CD4-positive, alpha-beta T cell treated with Interleukin-6 at 100 ng/mL for 8 hours (primary cell): ENCODE data around the gene GASK1B.

Experiments
- DNase-seq: peaks from one replicate; pipeline ENCODE4 v3.0.0-alpha.2; 2020; ENCODE audit warnings: mixed read lengths, low spot score

GASK1B gene

DNA sequence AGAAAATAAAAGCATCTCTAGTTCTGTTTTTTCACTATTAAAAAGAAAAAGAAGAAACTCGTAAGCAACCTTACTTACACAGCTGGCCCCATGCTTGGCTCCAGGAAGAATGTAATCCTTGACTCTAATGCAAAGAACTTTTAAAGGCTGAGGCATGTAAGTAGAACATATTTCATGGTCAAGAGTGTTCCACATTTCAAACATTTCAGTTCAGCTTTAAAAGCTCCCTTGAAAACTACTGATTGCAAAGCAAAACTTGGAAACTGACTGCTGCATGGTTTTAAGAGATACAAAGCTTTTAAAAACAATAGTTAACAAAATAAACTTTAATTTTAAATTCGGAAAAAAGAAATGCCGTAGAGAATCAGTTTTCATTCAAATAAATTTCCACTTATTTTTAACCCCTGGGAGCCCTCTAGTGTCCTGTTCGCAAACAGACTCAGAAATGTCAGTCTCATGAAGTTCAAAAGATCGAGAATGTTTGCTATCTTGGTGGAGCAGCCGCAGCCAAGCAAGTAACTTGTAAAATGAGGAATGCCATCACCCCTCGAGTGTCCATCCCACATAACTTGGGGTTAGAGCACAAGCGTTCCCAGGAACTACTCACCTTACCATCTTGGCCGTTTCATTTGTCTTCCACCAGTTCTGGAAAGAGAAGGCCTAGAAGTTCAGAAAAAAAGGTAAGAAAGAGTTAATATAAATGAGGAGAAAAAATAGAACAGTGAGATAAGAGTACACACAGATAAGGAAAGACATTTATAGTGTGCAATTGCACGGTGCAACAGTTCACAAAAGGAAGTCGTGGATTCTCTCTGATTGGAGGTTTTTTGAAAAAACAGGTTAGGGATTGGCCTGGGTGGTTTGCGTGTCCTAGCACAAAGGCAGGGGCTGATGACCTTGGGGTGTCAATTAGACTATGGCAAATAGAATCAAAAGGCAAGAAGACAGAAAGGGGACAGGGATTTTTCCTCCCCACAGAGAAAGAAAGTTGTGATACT is at the start of gene GASK1B:
Gene GASK1B (minus strand): TSS at position 765 of the 998 bp plus-strand sequence. CDS start 1,650 bp downstream, outside the sequence.
- DNase-seq = no peak

DNA sequence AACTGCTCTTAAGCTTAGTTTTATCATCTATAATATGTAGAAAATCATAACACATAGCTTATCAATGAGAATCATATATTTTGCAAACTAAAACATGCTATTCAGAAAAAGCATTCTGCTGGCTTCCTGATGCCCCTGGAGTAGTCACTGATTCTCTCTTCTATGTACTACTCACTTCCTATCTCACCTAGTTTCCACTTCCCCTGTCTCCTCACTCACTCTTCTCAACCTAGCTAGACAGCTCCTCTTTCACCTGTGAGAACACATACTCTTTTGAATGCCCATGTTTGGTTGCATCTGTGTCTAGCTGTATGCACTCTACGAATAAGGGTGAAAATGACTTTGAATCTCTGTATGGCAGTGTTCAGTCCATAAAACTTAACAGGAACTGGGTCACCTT is 46.8 kb upstream of the GASK1B start:
- DNase-seq = no peak

DNA sequence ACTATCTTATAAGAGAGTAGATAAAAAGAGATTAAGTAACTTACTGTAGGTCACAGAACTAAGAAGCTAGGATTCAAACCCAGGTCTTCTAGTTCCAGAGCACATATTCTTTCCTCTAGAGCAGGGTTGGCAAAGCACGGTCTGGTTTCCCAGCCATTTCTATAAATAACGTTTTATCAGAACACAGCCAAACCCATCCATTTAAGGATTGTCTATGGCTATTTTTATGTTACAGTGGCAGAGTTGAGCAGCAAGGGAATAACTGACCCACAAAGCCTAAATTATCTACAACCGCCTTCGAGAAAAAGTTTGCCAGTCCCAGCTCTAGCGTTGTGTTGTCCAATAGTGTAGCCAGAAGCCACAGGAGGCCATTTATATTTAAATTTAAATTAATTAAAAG is 44.9 kb upstream of the GASK1B start:
- no peak for DNase-seq

DNA sequence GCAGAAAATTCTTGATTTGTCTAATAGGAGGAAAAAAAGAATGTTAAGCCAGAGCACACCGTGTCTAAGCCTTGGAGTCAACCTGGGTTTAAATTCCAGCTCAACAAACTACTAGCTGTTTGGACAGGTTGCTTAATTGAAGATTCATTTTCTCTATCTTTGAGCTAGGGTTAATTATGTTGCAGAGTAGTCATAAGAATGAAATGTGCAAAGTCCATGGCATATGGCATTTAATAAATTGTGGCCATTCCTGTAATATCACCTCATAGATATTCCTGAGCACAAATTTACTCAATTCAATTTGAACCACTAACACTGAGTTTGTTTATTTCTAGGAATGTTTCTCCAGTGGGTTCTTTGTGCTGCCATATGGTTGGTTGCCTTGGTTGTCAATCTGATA is 42.0 kb upstream of the GASK1B start:
- no peak for DNase-seq

DNA sequence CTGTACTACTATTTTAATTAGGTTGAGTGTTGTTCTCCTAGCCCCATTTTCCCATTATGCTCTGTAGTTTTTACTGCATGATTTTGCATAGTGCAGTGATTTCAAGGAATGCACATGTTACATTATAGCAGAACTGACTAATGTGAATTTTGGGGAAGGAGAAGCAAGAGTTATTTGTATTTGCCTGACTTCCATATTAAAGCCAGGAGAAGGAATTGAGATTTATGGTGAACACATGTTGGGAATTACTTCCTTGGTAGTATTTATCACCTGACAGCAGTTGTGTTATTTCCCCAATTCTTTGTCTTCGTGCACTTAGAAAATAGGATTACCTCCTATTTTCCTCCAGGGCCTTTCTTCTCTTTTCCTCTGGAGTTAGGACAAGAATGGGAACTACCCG is 40.6 kb upstream of the GASK1B start:
- DNase-seq = no peak

DNA sequence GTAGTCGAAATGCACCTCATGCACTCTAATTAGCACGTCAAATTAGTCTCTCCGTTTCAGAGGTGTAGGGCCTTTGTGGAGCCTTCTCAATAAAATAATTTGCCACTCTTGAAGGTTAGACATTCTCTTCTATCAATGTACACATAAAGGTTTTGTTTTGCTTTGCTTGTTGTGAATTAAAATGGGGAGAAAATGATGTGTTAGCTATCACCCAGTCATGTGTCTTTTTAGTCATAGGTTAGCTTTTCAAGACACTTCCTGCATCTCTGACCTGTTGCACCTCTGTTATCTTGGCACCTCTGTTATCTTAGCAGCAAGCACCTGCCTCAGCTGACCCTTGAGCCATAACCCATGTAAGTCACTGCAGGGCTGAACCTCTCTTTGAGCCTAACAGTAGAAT is 38.4 kb upstream of the GASK1B start:
- DNase-seq = no peak

DNA sequence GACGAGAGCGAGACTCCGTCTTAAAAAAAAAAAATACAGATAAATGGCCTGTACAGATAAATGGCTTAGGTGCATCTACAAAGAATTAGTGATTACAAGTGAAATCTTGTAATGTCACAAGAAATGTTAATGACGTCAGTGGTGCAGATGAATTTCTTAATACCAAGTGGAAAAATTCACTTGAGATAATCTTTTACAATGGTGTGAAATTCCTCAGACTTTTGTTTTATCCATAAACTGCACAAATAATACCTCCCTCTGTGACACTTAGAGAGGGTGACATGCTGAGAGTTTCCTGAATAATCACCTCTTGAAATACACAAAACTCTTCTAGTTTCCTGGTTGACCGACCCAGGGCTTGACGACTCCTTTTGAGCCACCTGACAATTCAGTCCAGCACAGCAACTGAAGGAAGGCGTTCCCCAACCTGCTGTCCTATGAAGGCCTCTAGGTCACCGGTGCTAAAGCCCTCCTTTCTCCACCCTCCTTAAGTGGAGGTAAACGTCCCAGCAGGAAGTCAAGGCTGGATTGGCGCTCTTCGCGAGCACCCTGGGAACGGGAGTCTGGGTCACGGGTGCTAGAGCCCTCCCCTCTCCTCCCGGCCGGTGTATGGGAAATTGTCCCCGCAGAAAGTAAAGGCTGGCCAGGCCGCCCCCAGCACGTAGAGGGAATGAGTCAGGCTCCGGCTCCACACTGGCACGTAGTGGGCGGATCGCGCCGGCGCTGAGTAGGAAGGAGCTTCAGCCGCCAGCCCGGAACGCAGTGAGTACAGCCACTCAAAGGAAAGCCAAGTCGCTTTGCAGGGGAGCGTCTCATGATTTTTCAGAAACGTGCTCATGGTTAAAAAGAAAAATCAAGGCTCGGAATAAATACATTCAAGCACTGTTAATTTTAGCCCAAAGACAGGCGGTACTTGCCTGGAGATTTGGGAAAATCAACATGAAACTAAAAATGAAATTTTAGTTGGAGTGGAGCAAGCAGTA is 37.3 kb upstream of the GASK1B start, which contains the start of gene TMEM144:
Gene TMEM144 (plus strand): TSS at position 662 of the 983 bp plus-strand sequence. CDS start 2,182 bp downstream, outside the sequence.
- no peak for DNase-seq

DNA sequence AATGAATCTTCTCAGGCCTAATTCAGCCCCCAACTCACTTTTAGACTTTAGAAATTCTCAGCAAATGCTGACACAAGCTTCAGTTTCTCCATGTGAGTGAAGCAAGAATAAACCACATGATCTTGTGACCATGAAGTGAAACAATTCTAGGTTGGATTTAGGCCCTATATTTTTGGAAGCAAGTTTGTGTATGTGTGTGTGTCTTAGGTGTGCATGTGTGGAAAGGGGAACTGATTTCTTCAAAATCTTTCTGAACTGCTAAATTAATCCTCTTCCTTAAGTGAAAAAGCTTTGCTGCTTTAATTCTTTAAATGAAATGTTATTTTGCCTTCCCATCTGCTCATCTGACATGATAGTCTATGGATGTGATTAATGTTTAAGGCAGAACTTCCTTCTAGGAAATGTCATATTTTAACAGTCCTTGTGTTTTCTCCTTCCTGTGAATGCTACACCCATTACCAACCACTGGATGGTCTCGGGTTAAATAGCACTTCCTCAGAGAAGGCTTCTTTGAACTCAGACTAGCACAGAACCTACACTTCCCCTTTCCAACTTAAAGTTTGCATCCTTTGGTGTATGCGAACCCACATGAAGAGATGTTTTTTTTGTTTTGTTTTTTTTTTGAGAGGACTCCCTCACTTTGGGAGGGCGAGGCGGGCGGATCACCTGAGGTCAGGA is 36.3 kb upstream of the GASK1B start:
- DNase-seq = no peak

DNA sequence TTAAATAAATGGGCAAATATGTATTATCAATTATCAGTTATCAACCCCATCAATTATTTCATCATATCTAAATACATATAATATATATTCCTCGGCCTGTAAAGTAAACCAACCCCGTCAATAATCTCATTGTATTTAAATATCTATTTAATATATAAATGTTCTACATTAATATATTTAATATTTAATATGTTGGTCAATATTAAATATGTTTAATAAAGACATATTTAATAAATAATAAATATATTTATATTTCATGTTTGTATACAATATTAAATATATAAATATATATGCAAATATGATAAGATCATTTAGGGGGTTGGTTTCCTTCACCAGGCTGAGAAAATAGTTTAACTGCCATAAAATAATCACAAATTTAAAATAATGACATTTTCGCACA is 31.1 kb upstream of the GASK1B start:
- no peak for DNase-seq

DNA sequence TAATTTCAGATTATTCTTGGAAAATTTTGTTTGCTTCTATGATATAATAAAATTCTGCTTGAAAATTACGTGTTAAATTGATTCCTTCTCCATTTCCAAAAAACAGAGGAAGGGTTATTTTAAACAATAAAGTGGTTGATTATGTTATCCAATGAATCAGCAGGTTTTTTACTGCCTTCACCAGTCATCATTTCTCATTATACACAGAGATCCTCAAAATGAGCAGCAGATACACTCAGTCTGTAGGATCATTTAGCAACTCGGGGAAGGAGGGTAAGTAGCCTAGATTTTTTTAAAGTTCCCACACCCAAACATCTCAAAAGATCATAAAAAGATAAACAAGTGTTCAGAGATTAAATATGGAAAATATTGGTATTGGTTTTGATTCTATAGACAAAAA is 30.6 kb upstream of the GASK1B start:
- DNase-seq = no peak

DNA sequence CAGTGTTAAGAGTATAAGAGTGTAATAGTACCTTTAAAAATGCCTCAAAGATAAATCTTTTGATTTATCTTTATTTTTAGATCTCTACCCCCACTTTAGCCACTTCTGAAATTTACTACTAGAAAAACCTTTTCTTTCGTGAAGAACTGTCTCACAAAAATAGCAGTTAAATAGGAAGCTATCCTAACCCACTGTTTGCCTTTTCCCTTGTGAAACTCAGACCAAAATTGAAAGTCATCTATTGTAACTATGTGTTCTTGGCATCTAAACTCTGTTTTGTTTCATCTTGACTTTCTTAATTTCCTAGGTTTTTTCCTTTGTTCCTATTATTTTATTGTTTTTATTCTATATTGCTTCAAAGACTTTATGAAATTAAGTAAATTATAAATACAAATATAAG is 29.7 kb upstream of the GASK1B start:
- no peak for DNase-seq

DNA sequence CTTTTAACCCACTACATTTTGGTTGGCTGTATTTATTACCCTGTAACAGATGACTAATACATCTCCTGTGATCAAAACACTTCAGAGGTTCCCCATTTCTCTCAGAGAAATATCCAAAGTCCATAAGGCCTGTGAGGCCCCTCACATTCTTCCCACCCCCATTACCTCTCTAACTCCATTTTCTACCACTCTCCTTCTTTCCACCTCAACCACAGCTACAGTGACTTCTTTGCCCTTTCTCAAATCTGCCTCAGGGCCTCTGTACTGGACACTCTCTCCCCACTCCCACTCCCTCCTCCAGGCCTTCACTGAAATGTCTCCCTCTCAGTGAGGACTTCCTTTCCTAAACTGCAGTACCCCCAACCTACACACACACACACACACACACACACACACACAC is 29.1 kb upstream of the GASK1B start:
- DNase-seq = no peak

DNA sequence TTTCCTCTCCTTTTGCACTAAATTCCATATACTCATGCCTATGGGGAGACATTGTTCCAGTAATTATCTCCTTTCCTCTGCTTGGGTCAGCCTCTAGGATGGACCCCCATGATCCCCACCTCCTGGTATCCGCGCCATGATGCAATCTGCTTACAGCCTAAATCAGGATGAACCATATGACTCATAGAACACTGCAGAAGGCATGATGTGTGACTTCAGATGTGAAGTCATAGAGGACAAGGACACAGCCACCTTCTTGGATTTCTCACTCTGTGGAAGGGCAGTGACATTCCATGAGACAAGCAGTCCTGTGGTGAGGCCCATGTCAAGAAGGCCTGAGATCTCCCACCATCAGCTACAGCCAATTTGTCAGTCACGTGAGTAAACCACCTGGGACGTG is 28.5 kb upstream of the GASK1B start:
- no peak for DNase-seq

DNA sequence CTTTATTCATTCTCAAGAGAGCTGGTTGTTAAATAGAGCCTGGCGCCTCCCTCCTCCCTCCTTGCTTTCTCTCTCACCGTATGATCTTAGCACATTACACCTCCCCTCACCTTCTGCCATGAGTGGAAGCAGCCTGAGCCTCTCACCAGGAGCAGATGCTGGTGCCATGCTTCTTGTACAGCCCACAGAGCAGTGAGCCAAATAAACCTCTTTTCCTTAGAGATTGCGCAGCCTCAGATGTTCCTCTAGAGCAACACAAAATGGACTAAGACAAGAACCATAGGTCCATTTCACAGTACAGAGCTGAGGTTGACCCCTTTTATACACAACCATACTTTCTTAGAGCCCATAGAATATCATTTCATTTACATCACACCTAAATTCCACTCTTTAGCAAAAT is 27.4 kb upstream of the GASK1B start:
- DNase-seq = no peak

DNA sequence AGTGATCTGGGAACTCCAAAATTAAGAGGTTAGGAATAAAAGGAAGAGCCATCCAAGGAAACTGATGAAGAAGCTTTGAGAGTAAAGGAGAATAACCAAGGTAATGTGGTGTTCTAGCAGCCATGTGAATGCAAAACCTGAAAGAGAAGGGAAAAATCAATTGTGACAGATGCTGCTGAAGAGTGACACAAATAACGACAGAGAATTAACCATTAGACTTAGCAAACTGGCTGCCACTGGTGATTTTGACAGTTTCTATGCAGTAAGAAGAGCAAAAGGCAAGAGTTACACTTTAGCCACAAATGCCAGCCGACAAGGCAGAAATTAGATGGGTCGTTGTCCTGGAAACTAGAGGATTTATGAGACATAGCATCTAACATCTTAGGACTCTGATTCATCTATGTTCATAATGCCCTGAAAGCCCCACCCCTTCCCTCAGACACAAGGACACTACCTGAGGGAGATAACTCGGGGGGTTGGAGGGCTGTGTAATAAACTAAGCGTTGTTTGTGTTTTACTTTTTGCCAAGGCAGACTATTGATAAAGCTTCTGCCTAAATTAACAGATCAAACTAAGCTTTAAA is 24.5 kb upstream of the GASK1B start:
- DNase-seq = no peak

DNA sequence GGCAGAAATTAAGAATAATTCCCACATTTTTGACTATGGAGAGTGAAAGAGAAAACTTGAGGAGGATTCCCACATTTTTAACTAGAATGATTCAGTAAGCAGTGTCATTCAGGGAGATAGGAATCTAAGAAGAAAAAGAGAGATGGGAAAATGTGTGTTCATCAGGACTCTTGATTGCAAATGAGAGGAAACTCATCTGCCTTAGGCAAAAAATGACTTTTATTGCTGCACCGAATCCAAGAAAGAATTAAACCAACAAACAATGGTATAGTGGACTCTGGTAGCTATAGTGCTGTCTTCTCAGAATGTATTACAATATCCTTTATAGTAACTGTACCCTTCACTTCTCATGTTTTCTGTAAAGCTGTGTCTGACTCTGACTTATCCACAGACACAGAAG is 22.5 kb upstream of the GASK1B start:
- DNase-seq = no peak

DNA sequence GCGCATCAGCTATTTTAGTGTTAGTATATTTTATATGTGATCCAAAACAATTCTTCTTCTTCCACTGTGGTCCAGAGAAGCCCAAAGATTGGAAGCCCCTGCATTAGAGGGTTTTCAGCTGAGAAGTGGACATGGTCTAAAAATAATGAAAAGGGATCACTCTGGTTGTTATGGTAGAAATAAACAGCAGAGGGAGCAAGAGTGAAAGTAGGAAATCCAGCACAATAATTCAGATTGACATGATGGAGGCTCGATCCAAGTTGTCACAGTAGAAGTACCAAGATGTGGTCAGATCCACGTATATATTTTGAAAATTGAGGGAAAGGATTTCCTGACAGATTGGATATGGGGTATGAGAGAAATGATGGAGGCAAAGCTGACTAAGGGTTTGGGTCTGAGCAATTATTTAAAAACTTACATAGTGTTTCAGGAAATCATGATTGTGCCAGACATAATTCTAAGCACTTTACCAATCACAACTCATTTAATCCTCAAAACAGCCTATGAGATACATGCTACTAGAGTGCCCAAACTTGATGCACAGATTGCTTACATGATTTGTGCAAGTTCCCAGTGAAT is 20.4 kb upstream of the GASK1B start:
- DNase-seq = no peak

DNA sequence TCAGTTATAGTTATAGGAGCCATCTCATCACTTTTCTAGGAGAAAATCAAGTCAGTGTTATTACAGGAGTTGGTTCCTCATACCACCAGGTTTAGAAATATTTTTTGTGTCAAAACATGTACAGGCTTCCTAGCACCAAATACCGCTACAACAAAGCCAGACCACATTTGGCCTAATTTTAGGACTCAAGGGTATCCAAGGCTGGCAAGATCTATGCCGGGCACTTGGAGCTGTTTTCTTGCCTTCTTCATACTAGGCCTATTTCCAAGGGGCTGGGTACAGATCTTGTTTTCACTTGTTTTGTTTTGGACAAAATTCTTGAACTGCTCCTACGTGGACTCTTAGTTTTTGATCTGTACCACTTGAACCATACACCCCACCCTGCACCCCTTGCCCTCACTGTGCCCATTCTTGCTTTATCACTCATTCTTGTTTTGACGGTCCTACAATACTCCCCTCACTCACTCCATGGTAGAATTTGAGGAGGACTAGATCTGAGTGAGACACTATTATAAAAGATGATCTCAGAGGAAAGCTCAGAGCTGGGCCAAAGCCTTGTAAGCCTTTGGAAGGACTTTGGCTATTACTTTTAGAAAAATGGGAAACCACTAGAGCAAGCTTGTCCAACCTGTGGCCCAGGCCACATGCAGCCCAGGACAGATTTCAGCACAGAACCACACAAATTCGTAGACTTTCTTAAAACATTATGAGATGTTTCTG is 19.8 kb upstream of the GASK1B start:
- no peak for DNase-seq

DNA sequence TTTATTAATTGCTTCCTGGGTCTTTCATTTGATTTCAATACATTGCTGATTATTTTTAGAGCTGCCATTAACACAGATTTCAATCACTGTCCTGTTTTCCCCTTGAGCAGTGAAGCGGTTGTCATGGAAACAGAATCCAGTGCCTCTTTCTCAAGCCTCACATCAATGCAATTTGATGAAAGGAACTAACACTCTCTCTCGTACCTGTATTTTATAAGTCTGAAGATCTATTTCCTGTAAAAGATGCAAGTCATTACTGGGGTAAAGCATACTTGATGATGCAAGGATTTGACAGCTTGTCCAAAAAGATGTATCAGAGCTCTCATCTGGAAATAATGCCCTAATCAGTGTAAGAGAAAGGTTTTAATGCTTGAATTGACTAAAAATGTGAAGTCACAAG is 17.9 kb upstream of the GASK1B start:
- DNase-seq = no peak

DNA sequence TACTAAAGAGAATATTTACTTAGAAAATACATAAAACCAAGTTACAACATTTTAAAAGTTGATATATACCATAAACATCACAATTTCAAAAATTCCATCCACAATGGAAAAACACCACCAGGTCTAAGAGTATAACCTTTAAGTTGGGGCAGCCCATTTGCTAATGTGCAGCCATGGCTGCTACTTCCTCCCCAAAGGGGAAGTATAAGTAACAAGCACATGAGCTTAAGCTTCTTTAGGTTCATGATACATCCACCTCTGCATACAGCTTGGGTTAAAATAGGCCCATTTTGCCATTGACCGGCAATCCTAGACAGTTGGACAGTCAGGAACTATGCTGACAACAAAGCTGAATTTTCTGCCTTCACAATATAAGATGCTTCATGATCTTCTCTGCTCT is 16.6 kb upstream of the GASK1B start:
- no peak for DNase-seq

DNA sequence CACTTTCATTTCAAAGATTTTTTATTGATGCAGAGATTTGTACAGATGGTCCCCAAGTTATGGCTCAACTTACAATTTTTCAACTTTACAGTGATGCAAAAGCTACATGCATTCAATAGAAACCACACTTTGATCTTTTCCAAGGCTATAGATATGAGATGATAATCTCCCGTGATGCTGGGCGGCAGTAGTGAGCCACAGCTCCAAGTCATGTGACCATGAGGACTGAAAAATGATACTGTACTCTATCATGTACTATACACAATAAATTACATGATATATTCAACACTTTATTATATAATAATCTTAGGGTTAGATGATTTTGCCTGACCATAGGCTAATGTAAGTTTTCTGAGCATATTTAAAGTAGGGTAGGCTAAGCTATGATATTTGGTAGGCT is 14.0 kb upstream of the GASK1B start:
- no peak for DNase-seq
